ENCODE measurements around the gene MYO7B.

- no peak for TF ChIP-seq CTCF (IDR thresholded peaks at IDR 0.05)
- TF ChIP-seq POLR2A (IDR thresholded peaks at IDR 0.05), result no peak
Observed at GRCh38 chr2:127514076-127514475, 21.4 kb upstream of the MYO7B start.

All from tibial nerve (tissue), 3 donors.